Heart left ventricle (tissue), 13 donors: Measurements from ENCODE around the gene TMEM121B.

Experiments used
- CTCF ChIP-seq, 12 donors: fragments of 200-600 bp; sonication (generic) in 4 of 12; IDR thresholded peaks; one replicate each; pipeline versions ENCODE4 v1.5.0 to v1.8.0; 2018 to 2022; ENCODE audit warnings: antibody characterized with exemption in 12 of 12, mild to moderate bottlenecking in 5 of 12
- POLR2A ChIP-seq, 2 donors: fragments of 450-650 bp; IDR thresholded peaks; one replicate each; pipeline ENCODE4 v1.6.1; 2017; ENCODE audit warnings: antibody characterized with exemption in 2 of 2, mild to moderate bottlenecking in 2 of 2, moderate library complexity in 2 of 2
- donor health status: ischemic (EF 13 %, LVEDD 7.1; RV severe dilation, severe dysfunction).
- donor health status: DM: no; HTN: yes; CAD: no.
- donor health status: DM: no; HTN: no; CAD: no.
- donor health status: ischemic (EF 25% LVEDD 6.9; RV normal size, moderate dysfunction).
- donor health status: ischemic (EF 25% LVEDD 5.7; RV mildly dilated, moderate dysfunction).
- donor health status: ischemic (EF 35%, LVEDD 5.7; RV mildly dilated, moderate dysfunction).
- donor health status: nonischemic (EF 11% LVEDD 7.7; RV severe dilation, severe dysfunction).
- donor health status: DM: yes; HTN: yes; CAD: no.
- donor health status: PGD.
- donor health status: ischemic (EF 29% LVEDD 5.4; RV normal size, mild dysfunction).
- donor health status: nonischemic (EF 23%, LVEDD 6.1; RV moderate dilation, normal function).

GRCh38 chr22:17096071-17096470 is 25.1 kb downstream of the TMEM121B start:
- TF ChIP-seq POLR2A (IDR thresholded peaks at IDR 0.05): no peak
- no peak for TF ChIP-seq CTCF (IDR thresholded peaks at IDR 0.05)
